Measurements from ENCODE around the gene EHD1.

EHD1 gene

DNA sequence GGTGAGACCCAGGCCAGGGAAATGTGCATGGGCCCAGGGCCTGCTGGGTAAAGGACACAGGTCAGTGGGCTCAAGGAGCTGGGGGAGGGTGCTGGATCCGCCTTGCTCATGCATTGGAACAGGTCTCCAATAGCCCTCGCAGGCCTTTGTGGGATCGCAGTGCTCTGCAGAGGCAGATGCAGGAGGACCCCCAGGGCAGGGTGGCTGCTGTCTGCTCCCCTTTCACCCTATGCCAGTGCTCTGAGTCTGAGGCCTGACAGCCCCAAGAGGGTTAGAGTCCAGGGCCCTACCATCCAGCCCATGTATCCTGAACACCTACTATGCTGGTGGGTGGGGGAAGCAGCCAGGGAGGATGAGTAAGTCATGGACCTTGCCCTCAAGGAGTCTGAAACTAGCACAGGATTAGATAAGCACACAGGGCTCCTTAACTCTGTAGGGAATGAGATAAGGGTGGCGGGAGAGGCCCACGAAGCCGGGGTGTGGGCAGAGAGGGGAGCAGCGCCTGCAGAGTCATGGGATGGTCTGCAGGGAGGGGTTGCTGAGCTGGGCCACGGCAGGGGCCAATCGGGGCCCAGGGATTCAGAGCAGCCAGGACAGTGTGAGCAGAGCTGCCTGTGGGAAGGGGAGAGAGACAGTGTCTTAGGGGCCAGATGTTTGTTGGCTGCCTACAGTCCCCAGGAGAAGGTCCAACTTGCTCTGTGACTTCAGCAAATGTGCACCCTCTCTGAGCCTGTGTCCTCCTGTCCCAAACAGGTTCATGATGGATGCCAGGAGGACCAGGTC is 10.5 kb upstream of the EHD1 start:
- DNase-seq: no peak

DNA sequence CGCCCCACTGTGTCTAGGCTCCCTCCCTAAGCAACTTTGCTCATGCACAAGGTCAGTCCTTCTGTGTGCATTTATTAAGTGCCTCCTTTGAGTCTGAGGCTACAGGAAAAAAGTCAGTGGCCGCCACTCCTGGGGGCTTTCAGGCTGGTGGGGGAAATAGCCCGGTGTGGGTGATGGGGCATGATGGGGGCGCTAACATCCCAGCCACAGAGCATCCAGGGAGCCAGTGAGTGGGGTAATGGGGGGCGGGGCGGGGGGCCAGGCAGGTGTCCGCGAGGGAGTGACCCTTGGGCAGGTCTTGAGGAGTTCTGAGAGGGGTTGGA is 9.9 kb upstream of the EHD1 start:
- DNase-seq: no peak

DNA sequence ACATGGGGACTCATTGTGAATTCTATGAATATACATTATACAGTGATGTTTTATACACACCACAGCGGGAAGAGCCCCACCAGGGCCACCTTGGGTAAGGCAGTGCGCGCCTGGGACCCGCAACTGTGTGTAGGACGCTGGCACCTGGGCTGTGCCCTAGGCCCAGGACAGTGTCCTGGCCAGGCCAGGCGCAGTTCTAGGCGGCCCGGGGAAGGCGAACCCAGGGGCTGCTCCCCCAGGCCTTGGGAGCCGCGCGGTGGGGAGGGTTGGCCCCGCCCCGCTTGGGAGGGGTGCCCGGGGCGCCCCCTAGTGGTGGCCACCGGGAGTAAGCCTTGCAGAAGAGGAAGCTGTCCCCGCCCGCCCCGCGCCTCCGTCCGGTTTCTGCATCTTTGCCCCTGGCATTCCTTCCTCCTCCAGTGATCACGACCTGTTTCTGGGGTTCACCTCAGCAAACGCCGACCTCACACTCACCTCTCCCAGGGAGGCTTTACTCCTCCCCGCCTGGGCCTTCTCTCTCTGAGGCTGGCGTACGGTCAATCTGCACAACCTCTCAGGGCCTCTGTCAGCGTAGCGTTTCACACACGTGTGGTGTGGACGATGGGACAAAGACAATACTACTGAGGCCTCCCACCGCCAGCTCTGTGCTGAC is 9.5 kb upstream of the EHD1 start:
- peak; percentile 68 to 89 (median 80) for DNase-seq

DNA sequence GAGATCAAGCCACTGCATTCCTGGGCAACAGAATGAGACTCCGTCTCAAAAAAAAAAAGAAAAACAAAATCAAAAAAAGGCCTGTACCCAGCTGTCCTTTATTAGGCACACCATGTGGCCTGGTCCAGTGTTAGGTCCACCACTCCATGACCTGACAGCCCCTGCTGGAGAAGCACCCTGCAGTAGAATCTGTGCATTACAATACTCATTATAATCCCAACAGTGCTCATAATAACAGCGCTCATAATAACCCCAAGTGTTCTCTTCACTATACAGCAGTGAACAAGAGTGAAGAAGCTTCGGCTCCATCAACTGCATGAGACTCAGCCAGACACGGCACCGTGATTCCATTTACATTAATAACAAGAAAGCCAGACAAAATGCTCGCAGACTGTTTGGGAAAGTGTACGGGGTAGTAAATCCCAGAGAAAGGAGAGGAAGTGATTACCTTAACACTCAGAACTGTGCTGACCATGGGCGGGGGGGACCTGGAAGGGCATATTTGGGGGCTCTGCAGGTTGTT is 8.9 kb upstream of the EHD1 start:
- DNase-seq: no peak

DNA sequence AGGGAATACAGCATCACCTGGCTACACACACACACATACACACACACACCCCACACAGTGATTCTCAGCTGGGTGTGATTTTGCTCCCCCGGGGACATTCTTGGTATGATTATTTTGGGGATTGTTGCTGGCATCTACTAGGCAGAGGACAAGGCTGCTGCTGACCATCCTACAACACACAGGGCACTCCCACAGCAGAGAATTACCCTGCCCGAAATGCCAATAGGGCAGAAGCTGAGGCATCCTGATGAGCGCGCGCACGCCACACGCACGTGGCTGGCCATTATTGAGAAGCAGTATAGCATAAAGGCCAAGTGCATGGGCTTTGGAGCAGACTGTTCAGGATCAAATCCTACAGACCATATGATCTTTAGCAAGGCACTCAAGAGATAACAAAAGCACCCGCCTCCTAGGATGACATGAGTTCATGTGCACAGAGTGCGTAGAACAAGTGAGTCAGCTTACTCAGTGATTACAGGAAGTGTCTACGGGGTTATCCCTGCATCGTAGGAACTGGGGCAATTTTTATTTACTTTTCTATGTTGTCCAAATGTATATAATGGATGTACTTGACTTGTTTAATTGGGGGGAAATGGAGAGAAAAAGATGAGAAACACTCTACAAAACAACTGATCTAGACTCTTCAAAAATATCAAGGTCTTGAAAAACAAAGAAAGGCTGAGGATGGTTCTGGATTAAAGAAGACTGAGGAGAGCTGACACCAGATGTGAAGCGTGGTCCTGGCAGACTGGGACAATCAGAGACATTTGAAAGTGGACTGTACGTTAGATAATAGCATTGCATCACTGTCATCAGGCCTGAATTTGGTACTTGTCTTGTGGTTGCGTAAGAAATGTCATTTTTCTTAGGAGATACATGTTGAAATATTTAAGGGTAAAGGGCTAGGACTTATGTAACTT is 7.2 kb upstream of the EHD1 start:
- DNase-seq: peak in 1 of 6 experiments; percentile 19

DNA sequence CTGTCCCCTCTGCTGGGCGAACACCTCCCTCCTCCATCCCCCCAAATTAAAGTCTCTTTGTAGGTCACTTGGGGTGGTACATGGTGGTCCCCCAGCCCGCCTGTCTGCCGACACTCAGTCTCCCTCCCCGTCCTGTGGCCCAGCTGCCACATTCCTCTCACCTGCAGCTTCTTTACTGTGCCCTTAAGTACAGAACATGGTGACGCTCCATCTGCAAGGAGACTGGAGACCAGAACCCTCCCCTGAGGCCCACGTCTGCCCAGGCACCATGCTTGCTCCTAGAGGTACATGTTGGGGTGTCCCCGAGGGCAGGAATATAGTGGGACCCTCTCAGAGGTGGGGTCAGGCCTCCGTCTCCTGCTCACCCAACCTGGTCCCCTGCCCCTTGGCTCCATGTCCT is 5.6 kb upstream of the EHD1 start:
- DNase-seq: no peak

DNA sequence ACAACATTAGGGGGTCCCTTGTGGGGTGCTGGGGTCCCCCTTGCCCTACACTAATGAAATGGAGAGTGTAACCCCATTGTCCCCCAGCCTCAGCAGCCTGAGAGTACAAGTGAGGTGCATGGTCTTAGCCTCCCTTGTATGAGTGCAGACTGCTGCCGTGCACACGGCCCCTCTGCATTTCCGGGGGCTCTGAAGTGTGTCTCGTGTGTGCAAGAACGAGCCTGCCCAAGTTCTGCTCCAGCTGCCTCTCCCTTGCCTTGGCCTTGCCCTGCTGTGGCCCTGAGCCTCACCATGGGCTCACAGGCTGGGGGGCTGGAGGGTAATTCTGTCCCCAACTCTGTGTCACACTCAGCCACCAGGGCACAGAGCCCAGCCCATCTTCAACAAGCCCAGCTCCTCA is 5.2 kb upstream of the EHD1 start:
- no peak for DNase-seq

DNA sequence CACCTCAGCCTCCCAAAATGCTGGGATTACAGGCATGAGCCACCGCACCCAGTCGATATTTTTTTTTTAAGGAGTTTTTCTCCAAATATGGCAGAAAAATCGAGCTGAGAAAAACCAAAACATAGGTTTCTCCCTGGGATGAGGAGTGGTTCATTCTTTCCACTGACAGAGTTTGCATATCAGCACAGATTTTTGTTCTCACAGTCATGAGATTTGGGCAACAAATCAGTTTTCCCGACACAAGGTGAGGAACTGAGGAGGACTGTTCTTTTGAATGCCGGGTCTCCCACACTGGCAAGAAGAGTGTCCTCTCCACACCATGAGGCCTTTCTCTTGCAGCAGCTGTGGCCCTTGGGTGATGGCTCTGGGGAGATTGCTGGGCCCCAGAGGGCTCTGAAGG is 3.8 kb upstream of the EHD1 start:
- no peak for DNase-seq

DNA sequence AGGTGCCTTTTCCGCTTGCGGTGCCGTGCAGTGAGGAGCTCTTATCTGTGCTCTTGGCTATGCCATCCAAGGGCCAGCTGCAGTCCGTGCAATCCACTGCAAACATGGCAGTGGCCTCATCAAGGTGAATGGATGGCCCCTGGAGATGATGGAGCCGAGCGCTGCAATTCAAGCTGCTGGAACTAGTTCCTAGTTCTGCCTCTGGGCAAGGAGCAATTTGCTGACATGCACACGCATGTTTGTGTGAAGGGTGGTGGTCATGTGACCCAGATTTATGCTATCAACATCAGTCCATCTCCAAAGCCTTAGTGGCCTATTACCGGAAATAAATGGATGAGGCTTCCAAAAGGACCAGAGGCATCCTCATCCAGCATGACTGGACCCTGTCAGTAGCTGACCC is 3.1 kb upstream of the EHD1 start:
- no peak for DNase-seq

DNA sequence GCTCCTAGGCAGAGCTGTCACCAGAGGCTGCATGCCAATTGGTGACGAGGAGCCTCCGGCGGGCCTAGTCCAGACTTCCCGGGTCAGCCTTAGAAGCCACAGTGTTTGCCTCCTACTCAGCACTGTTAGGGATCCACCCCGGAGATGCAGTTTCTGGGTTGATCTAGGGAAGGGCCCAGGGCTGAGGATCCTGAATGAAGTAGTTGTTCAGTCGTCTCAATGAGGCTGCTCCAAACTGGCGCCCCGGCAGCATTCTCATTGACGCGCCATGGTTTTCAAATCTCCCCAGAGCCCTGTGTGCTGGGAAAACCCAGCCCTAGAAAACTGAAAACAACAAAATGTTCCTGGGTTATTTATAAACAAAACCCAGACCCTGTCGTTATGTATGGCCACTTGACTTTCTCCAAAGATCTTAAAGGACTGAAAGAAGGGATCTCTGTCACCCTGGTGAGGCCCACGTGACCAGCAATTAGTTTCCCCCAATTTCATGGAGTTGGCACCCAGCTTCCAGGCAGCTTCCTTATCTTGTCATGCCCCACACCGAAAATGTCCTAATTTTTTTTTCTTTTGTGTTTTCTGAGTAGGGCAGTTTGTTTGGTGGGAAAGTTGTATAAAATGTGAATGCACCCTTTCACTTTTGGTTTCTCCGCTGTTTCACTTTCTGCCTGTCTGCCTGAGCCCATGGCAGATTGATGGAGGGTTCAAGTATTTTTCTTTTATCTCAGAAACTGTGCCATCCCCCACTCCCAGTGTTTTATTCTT is 2.0 kb upstream of the EHD1 start:
- DNase-seq: peak in 5 of 6 experiments; percentile 18 to 44 (median 22)

DNA sequence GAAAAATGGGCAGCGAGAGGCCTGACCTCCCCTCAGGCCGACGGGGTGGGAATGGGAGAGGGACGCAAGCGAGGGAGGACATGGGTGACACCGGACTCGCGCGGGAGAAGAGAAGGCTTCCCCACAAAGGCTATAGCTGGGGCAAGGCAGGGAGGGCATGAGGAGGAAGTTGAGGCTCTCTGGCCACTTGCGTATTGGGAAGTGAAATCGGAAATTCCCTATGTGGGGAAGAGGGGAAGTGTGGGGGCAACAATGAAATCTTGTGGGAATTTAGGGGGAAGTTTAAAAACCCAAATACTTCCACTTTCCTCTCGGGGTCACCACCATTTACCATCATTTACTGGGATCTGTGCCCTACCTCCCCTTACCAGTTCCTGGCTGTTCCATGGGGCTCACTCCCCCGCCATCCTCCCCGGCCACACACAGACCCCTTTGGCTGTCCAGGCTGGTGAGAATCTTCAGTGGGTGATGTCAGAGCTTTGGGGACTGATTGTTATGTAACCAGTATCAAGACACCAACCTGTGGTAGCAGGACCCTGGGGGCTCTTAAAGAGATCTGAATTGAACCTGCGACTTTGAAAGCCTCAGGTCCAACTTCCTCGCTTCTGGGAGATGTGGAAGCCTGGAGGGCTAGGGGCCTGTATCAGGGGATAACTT is 951 bp upstream of the EHD1 start:
- DNase-seq: no peak

DNA sequence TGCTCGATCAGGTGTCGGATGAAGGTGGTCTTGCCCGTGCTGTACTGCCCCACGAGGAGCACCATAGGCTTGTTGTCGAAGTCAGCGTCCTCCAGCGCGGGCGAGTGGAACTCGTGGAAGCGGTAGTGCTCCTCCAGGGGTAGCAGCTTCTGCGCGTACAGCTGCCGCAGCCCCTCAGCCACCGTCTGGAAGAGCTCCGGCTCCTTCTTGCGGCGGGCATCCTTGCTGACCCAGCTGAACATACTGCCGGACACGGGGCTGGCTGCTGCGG is 263 bp downstream of the EHD1 start:
- peak in 1 of 6 experiments; percentile 74 for DNase-seq

DNA sequence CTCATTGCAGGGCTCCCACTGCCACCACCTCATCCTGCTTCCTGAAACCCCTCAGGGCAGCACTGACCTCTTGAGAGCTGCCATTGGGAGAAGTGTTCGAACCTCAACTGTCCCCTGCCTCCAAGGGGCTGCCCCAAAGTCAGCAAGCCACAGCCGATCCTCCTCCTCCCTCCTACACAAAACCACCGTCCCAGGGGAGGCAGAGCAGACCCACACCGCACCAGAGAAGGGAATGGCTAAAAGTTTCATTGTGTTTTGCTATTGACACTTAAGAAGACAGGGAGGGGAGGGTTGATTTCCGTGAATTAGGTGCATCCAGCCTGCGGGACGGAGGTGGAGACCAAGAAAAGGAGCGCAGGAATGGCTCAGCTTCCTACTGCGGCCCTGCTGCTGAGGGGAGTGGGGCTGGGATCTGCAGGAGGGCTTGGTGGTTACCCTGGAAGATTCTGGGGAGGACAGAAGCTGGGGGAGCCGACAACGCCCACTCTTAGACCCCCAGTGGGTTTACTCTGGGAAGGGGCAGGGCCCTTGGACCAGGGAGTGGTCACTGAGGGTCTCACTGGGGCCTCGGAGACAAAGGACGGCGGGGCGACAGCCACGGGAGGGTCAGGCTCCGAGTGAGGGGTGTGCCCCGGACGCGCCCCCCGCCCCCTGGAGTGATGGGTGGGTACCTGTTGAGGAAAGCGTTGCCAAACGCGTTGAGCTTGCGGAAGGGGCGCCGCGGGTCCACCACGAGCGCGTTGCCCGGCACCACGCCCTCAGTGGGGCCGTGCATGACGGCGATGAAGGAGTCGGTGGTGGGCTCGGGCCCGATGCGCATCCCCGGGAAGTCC is 815 bp downstream of the EHD1 start:
- peak in 4 of 6 experiments; percentile 20 to 52 (median 52) for DNase-seq

DNA sequence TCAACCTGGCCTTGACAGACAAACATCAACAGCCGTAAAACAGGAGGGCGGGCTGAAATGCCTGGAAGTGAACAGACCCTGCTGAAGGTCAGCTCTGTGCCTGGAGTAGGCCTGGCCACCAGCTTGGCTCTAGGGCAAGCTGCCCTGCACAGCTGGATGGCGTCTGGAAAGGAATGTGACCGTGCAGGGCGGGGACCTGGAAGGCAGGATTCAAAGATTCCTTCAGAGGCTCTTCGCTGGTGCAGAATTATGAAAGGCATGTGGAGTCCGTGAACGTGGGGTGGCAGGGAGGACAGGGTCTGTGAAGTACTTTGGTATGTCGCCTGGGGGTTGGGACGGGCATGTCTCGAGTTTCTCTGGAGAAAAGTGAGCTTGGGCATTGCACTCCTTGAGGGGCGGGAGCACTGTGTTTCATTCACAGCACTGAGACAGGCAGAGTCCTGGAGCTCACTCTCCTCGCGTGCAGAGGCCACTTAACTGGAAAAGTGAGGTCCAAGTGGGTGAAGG is 1.5 kb downstream of the EHD1 start:
- no peak for DNase-seq

DNA sequence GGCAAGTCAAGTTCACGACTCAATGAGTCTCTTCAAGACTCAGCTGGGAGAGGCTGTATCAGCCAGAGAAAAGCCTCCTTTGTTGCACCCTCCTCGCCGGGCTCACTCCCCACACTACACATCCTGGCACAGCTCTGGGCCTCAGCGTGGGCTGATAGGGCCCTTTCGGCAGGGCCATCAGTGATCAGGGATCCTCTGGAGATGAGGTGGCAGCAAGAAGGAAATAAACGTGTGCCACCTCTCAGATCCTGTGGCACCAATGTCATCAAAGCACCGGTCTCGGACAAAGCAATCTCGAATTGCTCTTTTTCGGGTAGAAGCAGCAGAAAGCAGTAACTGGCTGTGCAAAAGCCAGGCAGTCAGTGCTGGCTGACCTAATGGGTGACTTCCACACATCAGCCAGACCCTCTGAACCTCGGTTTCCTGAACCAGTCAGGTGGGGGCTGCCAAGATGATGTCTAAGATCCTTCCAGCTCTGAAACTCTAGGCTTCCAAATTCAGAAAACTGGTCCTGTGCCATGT is 2.1 kb downstream of the EHD1 start:
- peak in 1 of 6 experiments; percentile 42 for DNase-seq

DNA sequence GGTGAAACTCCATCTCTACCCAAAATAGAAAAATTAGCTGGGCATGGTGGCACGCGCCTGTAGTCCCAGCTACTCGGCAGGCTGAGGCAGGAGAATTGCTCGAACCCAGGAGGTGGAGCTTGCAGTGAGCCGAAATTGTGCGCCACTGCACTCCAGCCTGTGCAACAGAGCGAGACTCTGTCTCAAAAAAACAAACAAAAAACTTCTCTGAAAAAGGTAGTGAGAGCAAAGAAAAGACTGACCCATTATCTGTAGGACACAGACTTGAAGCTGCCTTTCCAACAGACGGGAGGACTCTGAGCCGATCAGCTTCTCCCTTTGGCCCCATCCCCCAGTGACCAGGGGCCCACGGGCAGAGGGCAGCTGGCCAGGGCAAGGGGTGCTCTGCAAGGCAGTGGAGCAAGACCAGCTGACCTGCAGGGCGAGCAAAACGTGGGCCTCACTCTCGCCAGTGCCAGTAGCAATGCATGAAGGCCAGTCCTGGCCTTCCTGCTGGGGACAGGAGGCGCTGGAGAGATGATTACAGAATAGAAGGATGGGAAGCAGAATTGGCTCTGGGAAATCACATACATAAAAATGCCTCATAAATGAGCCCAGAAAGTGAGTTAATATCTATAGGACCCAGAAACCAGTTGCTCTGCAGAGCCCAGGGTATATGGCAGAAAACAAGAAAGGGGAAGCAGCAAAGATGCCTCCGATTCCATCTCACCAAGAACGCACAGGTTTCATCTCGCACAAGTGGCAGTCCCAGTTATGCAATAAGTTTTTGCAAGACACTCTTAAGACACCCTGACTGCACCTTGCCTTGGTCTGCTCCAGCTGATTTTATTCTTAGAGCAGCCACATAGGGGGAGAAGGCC is 2.8 kb downstream of the EHD1 start:
- DNase-seq: peak in 2 of 6 experiments; percentile 18 to 42

DNA sequence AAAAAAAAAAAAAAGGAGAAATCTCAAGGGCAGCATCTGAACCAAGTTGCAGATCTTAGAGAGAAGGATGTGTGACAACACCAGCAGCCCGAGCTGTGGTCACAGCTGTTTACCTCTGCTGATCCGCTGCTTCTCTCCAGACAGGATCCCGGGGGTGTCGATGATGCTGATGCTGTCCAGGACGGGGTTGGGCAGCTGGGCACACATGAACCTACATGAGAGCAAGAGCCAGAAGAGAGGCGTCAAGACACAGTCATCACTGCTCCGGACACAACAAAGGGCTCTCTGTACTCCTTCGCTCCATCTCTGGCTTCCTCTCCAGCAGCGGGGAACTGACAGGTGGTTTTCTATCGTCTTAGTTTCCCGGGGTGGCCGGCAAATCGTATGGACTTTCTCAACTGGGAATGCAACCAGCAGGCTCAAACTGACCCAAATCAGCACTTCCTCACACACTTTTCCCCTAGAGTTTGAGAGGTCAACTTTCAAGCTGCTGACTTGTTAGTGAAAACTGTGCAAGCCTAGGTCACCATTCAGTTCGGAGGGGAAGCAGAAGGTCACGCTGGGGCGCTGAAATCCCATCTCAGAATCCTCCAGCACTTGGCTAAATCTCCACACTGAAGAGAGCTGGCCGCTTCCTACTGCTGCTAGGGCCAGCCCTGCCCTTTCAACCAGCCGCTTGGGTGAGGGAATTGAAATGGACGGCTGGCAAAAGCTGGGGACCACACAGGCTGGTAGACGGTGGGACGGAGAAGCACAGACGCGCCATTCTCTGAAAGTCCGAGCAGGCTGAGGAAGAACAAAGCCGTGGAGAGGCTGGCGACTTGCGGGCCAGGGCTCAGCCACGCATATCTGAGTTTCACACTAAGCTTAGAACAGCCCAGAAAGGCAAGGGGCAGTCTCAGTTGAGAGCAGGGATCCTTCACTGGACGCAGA is 3.8 kb downstream of the EHD1 start:
- DNase-seq: no peak

DNA sequence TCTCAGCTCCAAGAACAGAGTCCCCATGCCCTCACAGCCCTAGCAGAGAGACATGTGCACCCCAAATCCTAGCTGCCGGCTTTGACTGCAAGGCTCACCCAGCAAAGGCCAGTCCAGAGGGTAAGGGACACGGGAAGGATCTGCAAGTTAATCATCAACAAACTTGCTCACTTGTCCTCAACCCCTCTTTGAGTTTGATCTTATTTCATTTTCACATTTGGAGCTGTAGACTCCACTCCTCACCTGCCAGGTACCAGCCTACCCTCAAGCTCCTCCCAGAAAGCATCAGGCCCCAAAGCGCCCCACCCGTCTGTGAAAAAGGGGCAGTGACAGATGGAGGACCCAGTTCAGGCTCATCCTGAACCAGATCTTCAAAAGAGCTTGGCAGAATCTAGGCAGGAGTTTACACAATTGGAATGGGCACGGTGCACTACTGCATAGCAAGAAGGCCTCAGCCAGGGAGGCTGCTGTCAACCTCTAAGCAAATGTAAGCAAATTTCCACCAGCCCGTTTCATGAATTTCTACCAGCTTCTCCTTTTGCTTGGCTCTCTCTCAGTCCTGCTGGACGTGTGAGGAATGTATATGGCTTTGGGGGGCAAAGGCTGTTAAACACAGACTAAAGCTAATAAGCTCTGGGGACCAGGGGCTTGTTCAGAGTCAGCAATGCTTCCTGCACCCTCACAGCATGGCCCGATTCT is 5.5 kb downstream of the EHD1 start:
- no peak for DNase-seq

Data from stimulated activated naive CD4-positive, alpha-beta T cell (primary cell).